SK-N-SH treated with all-trans-retinoic acid at 6 μM for 48 hours (cell line): ENCODE results near the gene SUPV3L1.
A peak's percentile ranks its signal among the peaks of the same experiment; 100 is the strongest.

Experiments used
- ATAC-seq: fragments of 200-7000 bp; cut with Tn5 transposase; 3 replicates; pipeline ENCODE4 v1.9.1; 2020; ENCODE audit warnings: mild to moderate bottlenecking, moderate library complexity
- ARNTL ChIP-seq: fragments of 450-650 bp; formaldehyde crosslinking; IDR thresholded peaks from 2 replicates; pipeline ENCODE4 v1.5.0; 2020; ENCODE audit warnings: low read depth, mild to moderate bottlenecking, moderate library complexity, borderline replicate concordance
- BACH2 ChIP-seq: fragments of 250-450 bp; sonication (Bioruptor Pico); IDR thresholded peaks from 2 replicates; pipeline ENCODE4 v1.9.0; 2021; ENCODE audit warnings: mild to moderate bottlenecking, borderline replicate concordance
- CSDC2 ChIP-seq: fragments of 250-450 bp; sonication (Bioruptor Pico); IDR thresholded peaks from 2 replicates; pipeline ENCODE4 v1.5.0; 2020; ENCODE audit warnings: mild to moderate bottlenecking, moderate library complexity
- ESRRG ChIP-seq: fragments of 250-450 bp; sonication (Bioruptor Pico); IDR thresholded peaks from 2 replicates; pipeline ENCODE4 v1.6.1; 2021; ENCODE audit warnings: mild to moderate bottlenecking
- GLIS3 ChIP-seq: fragments of 250-450 bp; sonication (Bioruptor Pico); IDR thresholded peaks from 2 replicates; pipeline ENCODE4 v1.5.0; 2020; ENCODE audit warnings: mild to moderate bottlenecking, moderate library complexity
- ISL1 ChIP-seq: fragments of 250-450 bp; sonication (Bioruptor Pico); IDR thresholded peaks from 2 replicates; pipeline ENCODE4 v2.1.2; 2022; ENCODE audit warnings: mild to moderate bottlenecking, moderate library complexity
- OSR1 ChIP-seq: fragments of 250-450 bp; sonication (Bioruptor Pico); IDR thresholded peaks from 2 replicates; pipeline ENCODE4 v1.8.0; 2022; ENCODE audit warnings: moderate library complexity, mild to moderate bottlenecking, inconsistent platforms
- POU6F1 ChIP-seq: fragments of 250-450 bp; sonication (Bioruptor Pico); IDR thresholded peaks from 2 replicates; pipeline ENCODE4 v1.8.0; 2021; ENCODE audit warnings: low read depth, mild to moderate bottlenecking, moderate library complexity, borderline replicate concordance
- PPARA ChIP-seq: fragments of 250-450 bp; sonication (Bioruptor Pico); IDR thresholded peaks from 2 replicates; pipeline ENCODE4 v1.5.0; 2020; ENCODE audit warnings: mild to moderate bottlenecking, borderline replicate concordance
- RARB ChIP-seq: fragments of 250-450 bp; sonication (Bioruptor Pico); IDR thresholded peaks from 2 replicates; pipeline ENCODE4 v1.8.0; 2021; ENCODE audit warnings: mild to moderate bottlenecking, moderate library complexity
- SNAI2 ChIP-seq: fragments of 250-450 bp; sonication (Bioruptor Pico); IDR thresholded peaks from 2 replicates; pipeline ENCODE4 v1.5.0; 2020; ENCODE audit warnings: mild to moderate bottlenecking, moderate library complexity
- TCF4 ChIP-seq: fragments of 250-450 bp; sonication (Bioruptor Pico); IDR thresholded peaks from 2 replicates; pipeline ENCODE4 v1.8.0; 2021; ENCODE audit warnings: mild to moderate bottlenecking, moderate library complexity, borderline replicate concordance
- TOX ChIP-seq: fragments of 250-450 bp; sonication (Bioruptor Pico); IDR thresholded peaks from 2 replicates; pipeline ENCODE4 v1.8.0; 2021; ENCODE audit warnings: mild to moderate bottlenecking, moderate library complexity, borderline replicate concordance
- ZC3H10 ChIP-seq: fragments of 250-450 bp; sonication (Bioruptor Pico); IDR thresholded peaks from 2 replicates; pipeline ENCODE4 v1.5.1; 2021; ENCODE audit warnings: mild to moderate bottlenecking, moderate library complexity
- ZFP3 ChIP-seq: fragments of 250-450 bp; sonication (Bioruptor Pico); IDR thresholded peaks from 2 replicates; pipeline ENCODE4 v1.5.0; 2020; ENCODE audit warnings: mild to moderate bottlenecking, moderate library complexity
- ZFP30 ChIP-seq: fragments of 450-650 bp; formaldehyde crosslinking; IDR thresholded peaks from 2 replicates; pipeline ENCODE4 v1.5.0; 2022; ENCODE audit warnings: mild to moderate bottlenecking, moderate library complexity
- ZNF565 ChIP-seq: fragments of 450-650 bp; formaldehyde crosslinking; conservative IDR thresholded peaks from 2 replicates; pipeline ENCODE4 v1.5.0; 2020; ENCODE audit warnings: low read depth, mild to moderate bottlenecking, moderate library complexity
- ZNF70 ChIP-seq: fragments of 450-650 bp; formaldehyde crosslinking; IDR thresholded peaks from 2 replicates; pipeline ENCODE4 v1.5.0; 2020; ENCODE audit warnings: mild to moderate bottlenecking, moderate library complexity
- TF ChIP-seq, protein P1 (sequence below): fragments of 250-450 bp; sonication (Bioruptor Pico); IDR thresholded peaks from 2 replicates; pipeline ENCODE4 v1.8.0; 2020; ENCODE audit warnings: mild to moderate bottlenecking, moderate library complexity, borderline replicate concordance
- TF ChIP-seq, protein P2 (sequence below): fragments of 250-450 bp; sonication (Bioruptor Pico); IDR thresholded peaks from 2 replicates; pipeline ENCODE4 v1.5.1; 2021; ENCODE audit warnings: mild to moderate bottlenecking, moderate library complexity
- TF ChIP-seq, protein P3 (sequence below): fragments of 250-450 bp; sonication (Bioruptor Pico); IDR thresholded peaks from 2 replicates; pipeline ENCODE4 v1.5.1; 2020; ENCODE audit warnings: low read depth, mild to moderate bottlenecking, moderate library complexity

SUPV3L1 gene

GRCh38 chr10:69215405-69216171, 35.6 kb downstream of the SUPV3L1 start:
- ATAC-seq, result peak; percentile 45; the same call in 2 of the 3 replicates
- TF ChIP-seq ISL1, result no peak
- no peak for TF ChIP-seq PPARA (CRISPR knock-in tag)
- TF ChIP-seq, protein P1, sequence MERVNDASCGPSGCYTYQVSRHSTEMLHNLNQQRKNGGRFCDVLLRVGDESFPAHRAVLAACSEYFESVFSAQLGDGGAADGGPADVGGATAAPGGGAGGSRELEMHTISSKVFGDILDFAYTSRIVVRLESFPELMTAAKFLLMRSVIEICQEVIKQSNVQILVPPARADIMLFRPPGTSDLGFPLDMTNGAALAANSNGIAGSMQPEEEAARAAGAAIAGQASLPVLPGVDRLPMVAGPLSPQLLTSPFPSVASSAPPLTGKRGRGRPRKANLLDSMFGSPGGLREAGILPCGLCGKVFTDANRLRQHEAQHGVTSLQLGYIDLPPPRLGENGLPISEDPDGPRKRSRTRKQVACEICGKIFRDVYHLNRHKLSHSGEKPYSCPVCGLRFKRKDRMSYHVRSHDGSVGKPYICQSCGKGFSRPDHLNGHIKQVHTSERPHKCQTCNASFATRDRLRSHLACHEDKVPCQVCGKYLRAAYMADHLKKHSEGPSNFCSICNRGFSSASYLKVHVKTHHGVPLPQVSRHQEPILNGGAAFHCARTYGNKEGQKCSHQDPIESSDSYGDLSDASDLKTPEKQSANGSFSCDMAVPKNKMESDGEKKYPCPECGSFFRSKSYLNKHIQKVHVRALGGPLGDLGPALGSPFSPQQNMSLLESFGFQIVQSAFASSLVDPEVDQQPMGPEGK, result no peak
- TF ChIP-seq, protein P2, sequence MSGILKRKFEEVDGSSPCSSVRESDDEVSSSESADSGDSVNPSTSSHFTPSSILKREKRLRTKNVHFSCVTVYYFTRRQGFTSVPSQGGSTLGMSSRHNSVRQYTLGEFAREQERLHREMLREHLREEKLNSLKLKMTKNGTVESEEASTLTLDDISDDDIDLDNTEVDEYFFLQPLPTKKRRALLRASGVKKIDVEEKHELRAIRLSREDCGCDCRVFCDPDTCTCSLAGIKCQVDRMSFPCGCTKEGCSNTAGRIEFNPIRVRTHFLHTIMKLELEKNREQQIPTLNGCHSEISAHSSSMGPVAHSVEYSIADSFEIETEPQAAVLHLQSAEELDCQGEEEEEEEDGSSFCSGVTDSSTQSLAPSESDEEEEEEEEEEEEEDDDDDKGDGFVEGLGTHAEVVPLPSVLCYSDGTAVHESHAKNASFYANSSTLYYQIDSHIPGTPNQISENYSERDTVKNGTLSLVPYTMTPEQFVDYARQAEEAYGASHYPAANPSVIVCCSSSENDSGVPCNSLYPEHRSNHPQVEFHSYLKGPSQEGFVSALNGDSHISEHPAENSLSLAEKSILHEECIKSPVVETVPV (CRISPR knock-in tag), result no peak
- TF ChIP-seq TCF4 (CRISPR knock-in tag), result no peak
- TF ChIP-seq RARB (CRISPR knock-in tag), result no peak
- TF ChIP-seq CSDC2 (CRISPR knock-in tag), result no peak
- no peak for TF ChIP-seq BACH2 (CRISPR knock-in tag)
- no peak for TF ChIP-seq SNAI2 (CRISPR knock-in tag)
- TF ChIP-seq, protein P3, sequence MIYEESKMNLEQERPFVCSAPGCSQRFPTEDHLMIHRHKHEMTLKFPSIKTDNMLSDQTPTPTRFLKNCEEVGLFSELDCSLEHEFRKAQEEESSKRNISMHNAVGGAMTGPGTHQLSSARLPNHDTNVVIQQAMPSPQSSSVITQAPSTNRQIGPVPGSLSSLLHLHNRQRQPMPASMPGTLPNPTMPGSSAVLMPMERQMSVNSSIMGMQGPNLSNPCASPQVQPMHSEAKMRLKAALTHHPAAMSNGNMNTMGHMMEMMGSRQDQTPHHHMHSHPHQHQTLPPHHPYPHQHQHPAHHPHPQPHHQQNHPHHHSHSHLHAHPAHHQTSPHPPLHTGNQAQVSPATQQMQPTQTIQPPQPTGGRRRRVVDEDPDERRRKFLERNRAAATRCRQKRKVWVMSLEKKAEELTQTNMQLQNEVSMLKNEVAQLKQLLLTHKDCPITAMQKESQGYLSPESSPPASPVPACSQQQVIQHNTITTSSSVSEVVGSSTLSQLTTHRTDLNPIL (CRISPR knock-in tag), result no peak
- no peak for TF ChIP-seq POU6F1 (CRISPR knock-in tag)
- no peak for TF ChIP-seq ZFP3
- no peak for TF ChIP-seq TOX (CRISPR knock-in tag)

- TF ChIP-seq ZFP30 (CRISPR knock-in tag) (no peak), SNAI2 (CRISPR knock-in tag) (no peak), RARB (CRISPR knock-in tag) (no peak), ISL1 (no peak), ZC3H10 (CRISPR knock-in tag) (no peak), OSR1 (CRISPR knock-in tag) (no peak), ARNTL (CRISPR knock-in tag) (no peak), ZNF70 (no peak)
- TF ChIP-seq, protein P3 (CRISPR knock-in tag), result no peak
- no peak for ATAC-seq
Observed at GRCh38 chr10:69216577-69217118, 36.6 kb downstream of the SUPV3L1 start.

DNA sequence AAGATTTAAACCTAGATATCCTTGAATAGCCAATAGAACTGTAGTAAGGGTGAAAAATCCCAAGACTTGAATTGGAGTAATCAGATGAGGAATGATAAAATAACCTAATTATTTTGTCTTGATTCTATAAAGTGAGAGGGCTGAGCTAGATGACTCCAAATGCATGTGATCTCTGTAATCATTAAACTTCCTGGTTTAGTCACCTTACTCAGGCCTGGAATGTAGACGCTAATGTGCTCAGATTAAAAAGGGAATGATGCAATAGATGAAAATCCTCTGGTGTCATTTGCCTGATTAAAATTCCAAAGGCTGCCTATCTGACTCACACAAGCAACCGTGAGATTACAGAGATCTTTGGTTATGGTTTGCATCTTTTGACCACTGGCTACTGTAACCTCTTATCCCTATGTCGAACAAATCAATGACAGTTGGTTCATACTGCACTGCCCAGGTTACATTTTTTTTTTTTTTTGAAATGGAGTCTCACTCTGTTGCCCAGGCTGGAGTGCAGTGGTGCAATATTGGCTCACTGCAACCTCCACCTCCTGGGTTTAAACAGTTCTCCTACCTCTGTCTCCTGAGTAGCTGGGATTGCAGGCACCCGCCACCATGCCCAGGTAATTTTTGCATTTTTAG, 37.2 kb downstream of the SUPV3L1 start:
- TF ChIP-seq ZC3H10 (CRISPR knock-in tag) (0 out of 2 replicates have a peak, but pooled peaks have one; percentile 40), ISL1 (peak; percentile 82), OSR1 (CRISPR knock-in tag) (no peak)
- peak; percentile 54 for ATAC-seq

- TF ChIP-seq ZFP30 (CRISPR knock-in tag) (no peak), SNAI2 (CRISPR knock-in tag) (no peak), GLIS3 (CRISPR knock-in tag) (no peak), ESRRG (CRISPR knock-in tag) (no peak), TCF4 (CRISPR knock-in tag) (no peak), ZFP3 (no peak), TOX (CRISPR knock-in tag) (no peak), CSDC2 (CRISPR knock-in tag) (no peak), ZNF565 (no peak), ISL1 (no peak)
- TF ChIP-seq, protein P1, result no peak
- no peak for ATAC-seq
Observed at GRCh38 chr10:69218831-69219230, 38.8 kb downstream of the SUPV3L1 start.
